Mesenchymal stem cell (in vitro differentiated cells and primary cell): ENCODE data around the gene ZBTB48.

Source experiments
- DNase-seq: peaks from one replicate; pipeline ENCODE4 v3.0.0-alpha.2; 2013
- H2AFZ ChIP-seq: one replicate; pipeline ENCODE4 v1.6.1; 2013; ENCODE audit warnings: low read depth, mild to moderate bottlenecking, control low read depth, inconsistent platforms, low read length, moderate library complexity
- H2AK5ac ChIP-seq: 2 replicates; pipeline ENCODE4 v1.6.1; 2013; ENCODE audit warnings: low read length, moderate library complexity, mild to moderate bottlenecking, inconsistent platforms; ENCODE audit not compliant: severe bottlenecking
- H2BK120ac ChIP-seq: one replicate; pipeline ENCODE4 v1.6.1; 2013; ENCODE audit warnings: low read depth, mild to moderate bottlenecking, inconsistent platforms, low read length, moderate library complexity
- H2BK12ac ChIP-seq, 2 experiments: one replicate each; pipeline ENCODE4 v1.6.1; 2013; ENCODE audit warnings: inconsistent platforms in 2 of 2, low read length in 2 of 2, mild to moderate bottlenecking in 2 of 2, moderate library complexity in 2 of 2, control low read depth in 1 of 2
- H2BK15ac ChIP-seq: one replicate; pipeline ENCODE4 v1.6.1; 2013; ENCODE audit warnings: mild to moderate bottlenecking, low read depth, inconsistent platforms; ENCODE audit not compliant: poor library complexity, severe bottlenecking
- H2BK5ac ChIP-seq: 2 replicates; pipeline ENCODE4 v1.6.1; 2013; ENCODE audit warnings: low read depth, mild to moderate bottlenecking, low read length, control low read depth, inconsistent platforms; ENCODE audit not compliant: poor library complexity, severe bottlenecking
- H3K14ac ChIP-seq, 2 experiments: one replicate each; pipeline ENCODE4 v1.6.1; 2013; ENCODE audit warnings: inconsistent platforms in 2 of 2, low read length in 2 of 2, control low read depth in 1 of 2, mild to moderate bottlenecking in 1 of 2, moderate library complexity in 1 of 2
- H3K18ac ChIP-seq, 2 experiments: one replicate each; pipeline ENCODE4 v1.6.1; 2013; ENCODE audit warnings: inconsistent platforms in 2 of 2, low read length in 2 of 2, control low read depth in 1 of 2, low read depth in 1 of 2, mild to moderate bottlenecking in 1 of 2
- H3K23ac ChIP-seq, 2 experiments: one replicate each; pipeline ENCODE4 v1.6.1; 2013; ENCODE audit warnings: inconsistent platforms in 2 of 2, low read length in 2 of 2, mild to moderate bottlenecking in 2 of 2, moderate library complexity in 2 of 2, control low read depth in 1 of 2
- H3K27ac ChIP-seq: 2 replicates; pipeline ENCODE4 v1.5.1; 2013; ENCODE audit warnings: mild to moderate bottlenecking, moderate library complexity, low read length, control low read depth, inconsistent platforms; ENCODE audit not compliant: poor library complexity, severe bottlenecking
- H3K27me3 ChIP-seq, 2 experiments: 2 replicates each; pipeline versions ENCODE4 v1.6.1 to v1.7.0; 2013; ENCODE audit warnings: low read length in 2 of 2, mild to moderate bottlenecking in 2 of 2, moderate library complexity in 2 of 2, control low read depth in 1 of 2, inconsistent platforms in 1 of 2; ENCODE audit not compliant: control insufficient read depth in 1 of 2, insufficient read depth in 1 of 2
- H3K36me3 ChIP-seq, 2 experiments: 2 replicates each; pipeline versions ENCODE4 v1.6.1 to v1.7.0; 2013; ENCODE audit warnings: low read length in 2 of 2, control low read depth in 1 of 2, inconsistent platforms in 1 of 2, low read depth in 1 of 2, mild to moderate bottlenecking in 1 of 2; ENCODE audit not compliant: insufficient read depth in 2 of 2, control insufficient read depth in 1 of 2
- H3K4ac ChIP-seq, 2 experiments: one replicate each; pipeline ENCODE4 v1.6.1; 2013; ENCODE audit warnings: inconsistent platforms in 2 of 2, low read length in 2 of 2, mild to moderate bottlenecking in 2 of 2, moderate library complexity in 2 of 2, control low read depth in 1 of 2, low read depth in 1 of 2
- H3K4me1 ChIP-seq: 2 replicates; pipeline ENCODE4 v1.6.1; 2013; ENCODE audit warnings: low read depth, low read length, control low read depth; ENCODE audit not compliant: control insufficient read depth, insufficient read depth
- H3K4me2 ChIP-seq: 2 replicates; pipeline ENCODE4 v1.6.1; 2013; ENCODE audit warnings: low read length, mild to moderate bottlenecking, inconsistent platforms; ENCODE audit not compliant: poor library complexity, severe bottlenecking
- H3K4me3 ChIP-seq, 2 experiments: 2 replicates each; pipeline versions ENCODE4 v1.5.1 to v1.7.0; 2013; ENCODE audit warnings: low read length in 2 of 2, mild to moderate bottlenecking in 2 of 2, control low read depth in 1 of 2, low read depth in 1 of 2; ENCODE audit not compliant: insufficient read depth in 1 of 2
- H3K79me1 ChIP-seq: replicated peaks from 2 replicates; pipeline ENCODE4 v1.6.1; 2013; ENCODE audit warnings: mild to moderate bottlenecking, control low read depth, low read length, inconsistent platforms; ENCODE audit not compliant: poor library complexity, severe bottlenecking
- H3K9ac ChIP-seq: 2 replicates; pipeline ENCODE4 v1.7.0; 2013; ENCODE audit warnings: mild to moderate bottlenecking, low read length, moderate library complexity
- H3K9me3 ChIP-seq: 2 replicates; pipeline ENCODE4 v1.7.0; 2013; ENCODE audit warnings: mild to moderate bottlenecking, low read length; ENCODE audit not compliant: control insufficient read depth
- H4K8ac ChIP-seq: one replicate; pipeline ENCODE4 v1.6.1; 2013; ENCODE audit warnings: inconsistent platforms, mild to moderate bottlenecking, low read length, moderate library complexity
- H4K91ac ChIP-seq: one replicate; pipeline ENCODE4 v1.6.1; 2013; ENCODE audit warnings: mild to moderate bottlenecking, low read length, inconsistent platforms
- WGBS: methylation state at CpG from one replicate; pipeline ENCODE4 v1.1.7; 2013; ENCODE audit warnings: mixed read lengths; 5-methylcytosine and 5-hydroxymethylcytosine counted together

ZBTB48 gene

DNA sequence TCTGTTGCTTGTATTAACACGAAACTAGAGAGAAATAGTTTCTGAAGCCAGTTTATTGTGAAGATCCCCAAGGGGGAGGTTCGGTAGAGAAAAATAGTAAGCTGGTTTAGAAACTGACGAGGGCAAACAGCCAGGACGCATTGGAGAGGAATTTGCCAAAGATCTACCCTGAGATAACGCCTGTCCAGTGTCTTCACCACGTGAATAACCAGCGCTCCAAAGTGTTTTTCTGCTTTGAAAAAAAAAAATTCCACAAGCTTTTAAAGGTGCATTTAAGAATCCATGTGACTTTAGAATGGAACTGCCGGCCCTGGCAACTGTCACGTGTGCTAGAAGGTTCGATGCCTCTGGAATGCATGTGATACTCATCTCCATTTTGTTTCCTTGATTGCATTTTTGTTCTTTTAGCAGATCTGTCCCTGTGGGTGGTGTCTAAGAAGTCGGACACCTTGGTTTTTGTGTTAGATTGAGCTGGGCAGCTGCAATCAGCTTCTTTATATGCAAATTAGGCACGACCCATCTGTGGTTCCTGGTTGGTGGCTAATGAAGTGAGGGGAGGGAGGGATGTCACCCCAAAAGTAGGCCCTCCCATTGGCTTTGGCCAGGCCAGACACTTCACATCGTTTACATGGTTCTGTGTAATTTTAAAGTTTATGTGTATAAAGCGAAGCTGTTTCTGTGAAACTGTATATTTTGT lies 43.6 kb downstream of the ZBTB48 start:
- Histone ChIP-seq H2BK12ac (no peak overlapping the region), H3K4me1 (peaks cover 16% of the 10 kb centered on the region), H2BK15ac (no peak overlapping the region), H3K27ac (no peak overlapping the region), H3K9ac (peak overlapping the region; percentile 17), H3K4me2 (no peak overlapping the region), H3K18ac (no peak overlapping the region), H3K36me3 (peaks cover 64 to 68% of the 10 kb centered on the region in 2 experiments), H3K9me3 (no peaks in the 10 kb centered on the region), H3K4ac (no peak overlapping the region), H2AFZ (no peak overlapping the region), H2AK5ac (no peak overlapping the region), H3K27me3 (no peaks in the 10 kb centered on the region), H2BK120ac (no peak overlapping the region), H4K8ac (no peak overlapping the region), H3K79me1 (peaks cover 39% of the 10 kb centered on the region), H3K23ac (no peak overlapping the region), H3K14ac (no peak overlapping the region), H3K4me3 (no peak overlapping the region), H4K91ac (no peak overlapping the region), H2BK5ac (no peak overlapping the region)
- WGBS = 89% methylated on average over 14 of the region's 14 CpGs
- no peak for DNase-seq

GRCh38 chr1:6624710-6625583 lies 45.2 kb downstream of the ZBTB48 start, which contains the start of gene THAP3:
Gene THAP3, plus strand, starts transcription at chr1:6624868. Its CDS starts 351 bp downstream, at chr1:6625219.
- peak; percentile 87 for DNase-seq
- Histone ChIP-seq H3K18ac (peak within 1 kb of the TSS; percentile 38 to 83), H3K23ac (peak within 1 kb of the TSS in 1 of 2 experiments; percentile 91), H3K14ac (peak within 1 kb of the TSS in 1 of 2 experiments; percentile 90), H2BK12ac (no peak within 1 kb of the TSS), H3K4ac (peak within 1 kb of the TSS; percentile 25 to 63), H4K8ac (peak within 1 kb of the TSS; percentile 64), H2BK15ac (peak within 1 kb of the TSS; percentile 30), H3K79me1 (peaks cover 43% of the 10 kb centered on the region), H2AFZ (peak within 1 kb of the TSS; percentile 79), H3K9ac (peak within 1 kb of the TSS; percentile 91), H2AK5ac (no peak within 1 kb of the TSS), H2BK5ac (no peak within 1 kb of the TSS), H4K91ac (peak within 1 kb of the TSS; percentile 20), H3K9me3 (no peaks in the 10 kb centered on the region), H3K27me3 (no peaks in the 10 kb centered on the region), H3K4me3 (peak within 1 kb of the TSS; percentile 78 to 88), H3K27ac (peak within 1 kb of the TSS; percentile 35), H3K36me3 (peaks cover 68 to 72% of the 10 kb centered on the region in 2 experiments), H3K4me2 (peak within 1 kb of the TSS; percentile 85), H3K4me1 (peaks cover 16% of the 10 kb centered on the region), H2BK120ac (peak within 1 kb of the TSS; percentile 35)
- WGBS = 1% methylated on average over 54 of the region's 73 CpGs

DNA sequence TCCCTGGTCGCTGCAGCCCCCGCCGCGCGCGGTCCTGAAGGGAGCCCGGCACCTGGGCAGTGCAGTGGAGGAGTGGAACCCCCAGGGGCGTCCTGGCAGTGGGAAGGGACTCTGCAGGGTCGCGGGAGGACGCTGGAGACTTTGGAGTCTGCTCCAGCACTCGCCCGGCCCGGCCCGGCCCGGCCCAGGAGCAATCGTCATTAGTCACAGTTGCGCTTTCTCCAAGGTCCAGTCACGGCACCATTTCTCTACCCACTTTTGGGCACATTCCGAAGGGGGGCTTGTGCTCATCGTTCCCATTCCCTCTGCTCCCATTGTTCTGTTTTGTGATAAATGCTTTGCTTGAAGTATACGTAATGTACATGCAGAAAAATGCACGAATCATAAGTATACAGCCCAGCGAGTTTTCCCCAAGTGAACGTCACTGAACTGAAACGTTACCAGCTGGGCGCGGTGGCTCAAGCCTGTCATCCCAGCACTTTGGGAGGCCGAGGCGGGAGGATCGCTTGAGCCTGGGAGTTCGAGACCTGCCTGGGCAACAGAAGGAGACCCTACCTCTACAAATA lies 45.9 kb downstream of the ZBTB48 start:
- peak overlapping the region; percentile 64 for H4K8ac ChIP-seq
- no peak overlapping the region for H2AK5ac ChIP-seq
- H3K18ac ChIP-seq = peak overlapping the region in 1 of 2 experiments; percentile 83
- H2BK120ac ChIP-seq = peak overlapping the region; percentile 35
- H2BK12ac ChIP-seq = no peak overlapping the region
- peak overlapping the region; percentile 20 for H4K91ac ChIP-seq
- peak overlapping the region; percentile 91 for H3K9ac ChIP-seq
- peaks cover 69 to 72% of the 10 kb centered on the region in 2 experiments for H3K36me3 ChIP-seq
- peak overlapping the region; percentile 79 for H2AFZ ChIP-seq
- H3K79me1 ChIP-seq = peaks cover 42% of the 10 kb centered on the region
- WGBS = 19% methylated on average over 32 of the region's 32 CpGs
- peak overlapping the region in 1 of 2 experiments; percentile 91 for H3K23ac ChIP-seq
- no peak overlapping the region for H3K27ac ChIP-seq
- no peaks in the 10 kb centered on the region for H3K9me3 ChIP-seq
- H3K14ac ChIP-seq = peak overlapping the region in 1 of 2 experiments; percentile 90
- peak; percentile 59 for DNase-seq
- H2BK5ac ChIP-seq = no peak overlapping the region
- peak overlapping the region; percentile 78 to 88 for H3K4me3 ChIP-seq
- peaks cover 16% of the 10 kb centered on the region for H3K4me1 ChIP-seq
- H3K4ac ChIP-seq = peak overlapping the region; percentile 25 to 63
- no peak overlapping the region for H2BK15ac ChIP-seq
- no peaks in the 10 kb centered on the region for H3K27me3 ChIP-seq
- peak overlapping the region; percentile 82 for H3K4me2 ChIP-seq
